H1 (cell line): ENCODE results near the gene RNF151. TPM values are rescaled to one million over a fixed set of nuclear protein-coding genes. Genes with fewer than 3 reads are reported as not detected.

ENCODE experiments used
- CTCF ChIA-PET: fragments of 300-600 bp; sonication (Branson Sonifier 250); formaldehyde crosslinking; loops from one replicate; lab custom pipeline; 2021; ENCODE audit not compliant: partially characterized antibody; lab: Charles Lee
- POLR2A ChIA-PET: fragments of 300-600 bp; sonication (Branson Sonifier 250); formaldehyde crosslinking; loops from one replicate; lab custom pipeline; 2021; ENCODE audit warnings: inconsistent platforms; ENCODE audit not compliant: partially characterized antibody; lab: Charles Lee
- DNase-seq, 2 experiments: peaks; one replicate each; pipeline versions ENCODE4 v3.0.0 to v3.0.0-alpha.2; 2010 to 2022; ENCODE audit warnings: low spot score in 2 of 2, low read depth in 1 of 2, mixed read lengths in 1 of 2
- FAIRE-seq: peaks from 2 replicates; lab custom pipeline; 2011; peaks lifted over from hg19 to GRCh38; lab: Jason Lieb, UNC
- H2AFZ ChIP-seq: 2 replicates; pipeline ENCODE4 v1.8.1; 2012; ENCODE audit warnings: low read length, inconsistent platforms
- H2AK5ac ChIP-seq: 2 replicates; pipeline ENCODE4 v1.6.1; 2013; ENCODE audit warnings: low read depth, low read length
- H2BK120ac ChIP-seq: replicated peaks from 2 replicates; pipeline ENCODE3; 2013; ENCODE audit warnings: low read depth, low read length, inconsistent platforms
- H2BK12ac ChIP-seq: 2 replicates; pipeline ENCODE4 v1.6.1; 2013; ENCODE audit warnings: low read depth, low read length
- H2BK15ac ChIP-seq: 2 replicates; pipeline ENCODE4 v1.6.1; 2013; ENCODE audit warnings: low read length
- H2BK20ac ChIP-seq: 2 replicates; pipeline ENCODE4 v1.6.1; 2013; ENCODE audit warnings: low read length
- H2BK5ac ChIP-seq: 2 replicates; pipeline ENCODE4 v1.6.1; 2013; ENCODE audit warnings: low read depth, low read length
- H3K14ac ChIP-seq: 2 replicates; pipeline ENCODE4 v1.6.1; 2013; ENCODE audit warnings: inconsistent platforms; ENCODE audit not compliant: insufficient read length
- H3K18ac ChIP-seq: 2 replicates; pipeline ENCODE4 v1.6.1; 2013; ENCODE audit warnings: low read length; ENCODE audit errors: extremely low read depth
- H3K23ac ChIP-seq: 2 replicates; pipeline ENCODE4 v1.6.1; 2013; ENCODE audit warnings: inconsistent platforms; ENCODE audit not compliant: insufficient read length
- H3K23me2 ChIP-seq: 2 replicates; pipeline ENCODE4 v1.6.1; 2013; ENCODE audit warnings: low read depth, low read length
- H3K27ac ChIP-seq: 2 replicates; pipeline ENCODE4 v1.6.1; 2011; ENCODE audit warnings: low read depth, low read length, inconsistent platforms
- H3K27me3 ChIP-seq, 4 experiments: replicated peaks in 1 of 4; 1 replicate in 1 of 4; 2 replicates in 3 of 4; pipeline versions ENCODE4 v1.6.1 to v1.8.1; 2011 to 2013; ENCODE audit warnings: low read length in 3 of 4, mild to moderate bottlenecking in 3 of 4, inconsistent platforms in 2 of 4, mixed read lengths in 2 of 4, moderate library complexity in 1 of 4; ENCODE audit not compliant: control insufficient read depth in 3 of 4, insufficient read depth in 3 of 4; ENCODE audit errors: extremely low read depth in 1 of 4
- H3K36me3 ChIP-seq, 4 experiments: 2 replicates each; pipeline versions ENCODE4 v1.6.1 to v1.8.1; 2011 to 2013; ENCODE audit warnings: mild to moderate bottlenecking in 4 of 4, low read length in 3 of 4, moderate library complexity in 2 of 4, control low read depth in 1 of 4, inconsistent platforms in 1 of 4; ENCODE audit not compliant: insufficient read depth in 4 of 4, control insufficient read depth in 2 of 4
- H3K4ac ChIP-seq: replicated peaks from 2 replicates; pipeline ENCODE3; 2013; ENCODE audit warnings: low read length, low read depth, mixed read lengths, inconsistent platforms; ENCODE audit not compliant: insufficient read length
- H3K4me1 ChIP-seq, 4 experiments: replicated peaks in 1 of 4; 1 replicate in 1 of 4; 2 replicates in 3 of 4; pipeline versions ENCODE4 v1.6.1 to v1.8.1; 2011 to 2013; ENCODE audit warnings: low read length in 3 of 4, inconsistent platforms in 2 of 4, mixed read lengths in 1 of 4; ENCODE audit not compliant: insufficient read depth in 4 of 4, control insufficient read depth in 3 of 4
- H3K4me2 ChIP-seq, 2 experiments: 2 replicates each; pipeline versions ENCODE4 v1.6.1 to v1.8.1; 2011 to 2013; ENCODE audit warnings: low read depth in 2 of 2, low read length in 2 of 2, control low read depth in 1 of 2, inconsistent platforms in 1 of 2, mild to moderate bottlenecking in 1 of 2; ENCODE audit not compliant: insufficient read depth in 1 of 2
- H3K4me3 ChIP-seq, 4 experiments: fragments of 200-600, 300-600 bp in 1 of 4; sonication (generic), shearing (Covaris generic), sonication (Bioruptor Twin) in 1 of 4; 2 replicates each; pipeline versions ENCODE4 v1.5.1 to v1.8.1; 2011 to 2016; ENCODE audit warnings: low read length in 4 of 4, low read depth in 3 of 4, control low read depth in 2 of 4, inconsistent platforms in 2 of 4, mild to moderate bottlenecking in 2 of 4, mixed read lengths in 1 of 4, moderate library complexity in 1 of 4; ENCODE audit not compliant: insufficient read depth in 2 of 4; ENCODE audit errors: extremely low read depth in 1 of 4
- H3K56ac ChIP-seq: replicated peaks from 2 replicates; pipeline ENCODE3; 2013; ENCODE audit warnings: low read depth, mild to moderate bottlenecking, mixed read lengths, low read length, inconsistent platforms; ENCODE audit not compliant: insufficient read length
- H3K79me1 ChIP-seq: 2 replicates; pipeline ENCODE4 v1.6.1; 2013; ENCODE audit warnings: low read depth, low read length, control low read depth
- H3K79me2 ChIP-seq, 2 experiments: 2 replicates each; pipeline versions ENCODE4 v1.6.1 to v1.8.1; 2012 to 2013; ENCODE audit warnings: low read length in 2 of 2, mild to moderate bottlenecking in 2 of 2, inconsistent platforms in 1 of 2; ENCODE audit not compliant: insufficient read depth in 2 of 2, control insufficient read depth in 1 of 2
- H3K9ac ChIP-seq, 4 experiments: replicated peaks in 1 of 4; 1 replicate in 1 of 4; 2 replicates in 3 of 4; pipeline versions ENCODE4 v1.6.1 to v1.8.1; 2011 to 2013; ENCODE audit warnings: low read depth in 3 of 4, low read length in 3 of 4, control low read depth in 2 of 4, mild to moderate bottlenecking in 2 of 4, moderate library complexity in 2 of 4, inconsistent platforms in 1 of 4; ENCODE audit errors: extremely low read depth in 1 of 4
- H3K9me3 ChIP-seq, 2 experiments: 2 replicates each; pipeline versions ENCODE4 v1.6.1 to v1.8.1; 2012 to 2013; ENCODE audit warnings: mild to moderate bottlenecking in 2 of 2, moderate library complexity in 2 of 2, control low read depth in 1 of 2, inconsistent platforms in 1 of 2, low read depth in 1 of 2, low read length in 1 of 2, mixed read lengths in 1 of 2; ENCODE audit not compliant: insufficient read depth in 2 of 2
- H4K20me1 ChIP-seq, 2 experiments: replicated peaks in 1 of 2; 2 replicates each; pipeline versions ENCODE3 to v1.8.1; 2011 to 2013; ENCODE audit warnings: inconsistent platforms in 2 of 2, low read length in 2 of 2, mild to moderate bottlenecking in 1 of 2; ENCODE audit not compliant: insufficient read depth in 2 of 2, control insufficient read depth in 1 of 2
- H4K5ac ChIP-seq: 2 replicates; pipeline ENCODE4 v1.6.1; 2013; ENCODE audit warnings: low read length, low read depth, mixed read lengths, inconsistent platforms; ENCODE audit not compliant: insufficient read length
- H4K8ac ChIP-seq: 2 replicates; pipeline ENCODE4 v1.8.0; 2013; ENCODE audit warnings: mild to moderate bottlenecking, moderate library complexity, low read length, inconsistent platforms; ENCODE audit not compliant: insufficient read depth; ENCODE audit errors: extremely low read depth
- H4K91ac ChIP-seq: replicated peaks from 2 replicates; pipeline ENCODE3; 2013; ENCODE audit warnings: low read length, mixed read lengths, inconsistent platforms; ENCODE audit not compliant: insufficient read length
- EZH2 ChIP-seq: fragments of 200-600 bp; sonication (generic); IDR thresholded peaks from 2 replicates; pipeline ENCODE4 v1.7.1; 2012; ENCODE audit warnings: low read depth, mild to moderate bottlenecking, moderate library complexity, low read length, inconsistent platforms; ENCODE audit not compliant: severe bottlenecking
- RAD21 ChIP-seq, 2 experiments: IDR thresholded peaks in 1 of 2; conservative IDR thresholded peaks in 1 of 2; 2 replicates each; pipeline ENCODE4 v1.6.1; 2011; ENCODE audit warnings: low read depth in 2 of 2, low read length in 2 of 2, improper control_type of control experiment in 1 of 2, inconsistent platforms in 1 of 2, mild to moderate bottlenecking in 1 of 2, moderate library complexity in 1 of 2
- SUZ12 ChIP-seq: fragments of 200-600 bp; sonication (generic); IDR thresholded peaks from 2 replicates; pipeline ENCODE4 v1.6.1; 2012; ENCODE audit warnings: mild to moderate bottlenecking, inconsistent platforms, low read length, moderate library complexity, mixed read lengths
- USF2 ChIP-seq: IDR thresholded peaks from 2 replicates; pipeline ENCODE4 v1.6.1; 2011; ENCODE audit warnings: low read length, improper control_type of control experiment
- YY1 ChIP-seq: IDR thresholded peaks from 2 replicates; pipeline ENCODE4 v1.6.1; 2011; ENCODE audit warnings: low read depth, mild to moderate bottlenecking, low read length
- WGBS, 2 experiments: shearing (Covaris generic) in 1 of 2; methylation state at CpG; one replicate each; pipeline versions ENCODE4 v1.1.6 to v1.1.7; 2013 to 2015; ENCODE audit warnings: low lambda C conversion rate in 2 of 2, mixed read lengths in 2 of 2, inconsistent platforms in 1 of 2, low coverage in 1 of 2, missing lambda C conversion rate in 1 of 2; ENCODE audit not compliant: insufficient replicate concordance in 2 of 2, insufficient coverage in 1 of 2, insufficient read length in 1 of 2; ENCODE audit errors: extremely low coverage in 1 of 2, missing lambda C conversion rate in 1 of 2; 5-methylcytosine and 5-hydroxymethylcytosine counted together
- polyA plus RNA-seq, 7 experiments: library from polyadenylated mRNA; depleted of rRNA in 3 of 7; stranded (reverse) in 5 of 7; unstranded in 2 of 7; fragments of >200 nt in 5 of 7; fragments of 200-250 nt in 2 of 7; gene quantifications; 1 replicate in 5 of 7; 2 replicates in 1 of 7; 4 replicates in 1 of 7; pipeline versions ENCODE4 v1.2.1 to v1.2.3, GENCODE V29; 2011 to 2013; ENCODE audit warnings: missing spikeins in 2 of 7, mixed read lengths in 2 of 7
- total RNA-seq: library from RNA; stranded (reverse); fragmentation: NEBNext Ultra II Directional; extraction: Animal tissue kit (Norgen Biotek cat#: 25700); gene quantifications from 2 replicates; pipeline ENCODE4 v1.2.1, GENCODE V29; 2021

RNF151 gene
- total and polyA plus RNA-seq, 2 of the 8 experiments (the other 6 are each of a cell fraction or from before 2014, with no cell fraction given): not detected

DNA sequence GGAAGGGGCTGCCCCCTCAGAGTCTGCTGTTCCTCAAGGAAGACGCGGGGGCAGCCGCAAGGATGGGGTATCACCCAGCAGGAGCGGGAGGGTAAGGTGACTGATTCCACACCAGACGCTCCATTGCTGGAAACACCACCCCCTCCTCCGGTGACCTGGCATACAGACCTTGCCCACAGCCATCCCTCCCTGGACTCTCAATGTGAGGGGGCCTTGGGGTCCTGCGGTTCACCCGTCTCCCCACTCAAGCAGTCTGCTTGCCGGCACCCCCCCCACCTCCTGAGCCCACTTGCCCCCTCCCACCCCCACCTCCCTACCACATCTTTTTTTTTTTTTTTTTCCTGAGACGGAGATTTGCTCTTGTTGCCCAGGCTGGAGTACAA, 36.3 kb upstream of the RNF151 start:
- Histone ChIP-seq H3K23ac (no peak overlapping the region), H3K18ac (no peak overlapping the region), H2BK15ac (0 out of 2 replicates have a peak overlapping the region, but pooled peaks have one; percentile 12), H4K91ac (no peak overlapping the region), H4K20me1 (no peaks in the 10 kb centered on the region), H3K14ac (no peak overlapping the region), H3K23me2 (no peaks in the 10 kb centered on the region), H3K4me3 (peak overlapping the region in 1 of 4 experiments; percentile 55; a peak in 1 of 8 replicates), H3K9ac (no peak overlapping the region), H2BK5ac (no peak overlapping the region), H3K27ac (no peak overlapping the region), H2BK120ac (no peak overlapping the region), H2BK20ac (no peak overlapping the region), H3K79me2 (no peaks in the 10 kb centered on the region), H2BK12ac (peak overlapping the region; percentile 27; the same call in 1 of the 2 replicates), H4K8ac (peak overlapping the region; percentile 77; the same call in 1 of the 2 replicates), H3K79me1 (no peaks in the 10 kb centered on the region), H3K56ac (no peak overlapping the region), H3K4ac (no peak overlapping the region), H3K27me3 (peaks cover 0 to 17% (median 9%) of the 10 kb centered on the region in 4 experiments; a peak in 5 of 7 replicates), H3K36me3 (no peaks in the 10 kb centered on the region), H2AK5ac (no peak overlapping the region), H3K9me3 (no peaks in the 10 kb centered on the region), H3K4me2 (peak overlapping the region in 1 of 2 experiments; percentile 66; a peak in 1 of 4 replicates), H2AFZ (no peak overlapping the region), H3K4me1 (peaks cover 0 to 10% (median 4%) of the 10 kb centered on the region in 4 experiments; a peak in 5 of 7 replicates), H4K5ac (no peak overlapping the region)
- DNase-seq: no peak
- 100% methylated on average over 2 of the region's 10 CpGs; no CpG with 5 or more reads in 1 of the 2 experiments for WGBS, 2 experiments
- CTCF ChIA-PET: interaction anchor here (0.8 to 8.0 kb wide), 10 partner anchors 11 to 106 kb away, joined by 3 to 75 read pairs (median 7); partner anchors contain the start of genes RNF151, RPS2 and TBL3
- no peak for FAIRE-seq
- POLR2A ChIA-PET: no interaction called here
- TF ChIP-seq SUZ12: no peak
- TF ChIP-seq EZH2: no peak
- TF ChIP-seq RAD21 (IDR thresholded peaks at IDR 0.05 in 1 of 2, conservative IDR thresholded peaks at IDR 0.05 in 1 of 2; ENCODE audit: low read depth in 2 of 2, low read length in 2 of 2): no peak
- TF ChIP-seq YY1: no peak
- TF ChIP-seq USF2: no peak
